Measurements from ENCODE around the gene UBE3A.

DNA sequence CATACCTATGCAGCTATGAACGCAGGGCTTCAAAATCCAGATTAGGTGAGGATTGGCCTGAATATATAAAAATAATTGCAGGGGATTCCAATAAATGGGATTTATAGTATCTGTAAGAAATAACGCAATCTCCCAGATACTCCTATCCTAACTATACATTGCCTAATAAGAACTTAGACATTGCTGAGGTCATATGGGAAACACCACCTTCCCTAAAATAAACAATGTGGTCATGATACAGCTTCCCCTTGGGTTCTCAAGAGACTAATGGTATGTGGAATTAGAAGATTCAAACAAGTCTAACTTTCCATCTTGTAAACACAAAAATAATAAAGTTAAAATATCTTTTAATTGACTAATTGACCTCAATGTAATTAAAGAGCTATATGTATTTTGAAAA, 28.2 kb downstream of the UBE3A start:
- TF ChIP-seq CBX8 (IDR thresholded peaks at IDR 0.05) (no peak), ESRRA (IDR thresholded peaks at IDR 0.05; ENCODE audit: borderline replicate concordance, low read length) (no peak), POLR2A (IDR thresholded peaks at IDR 0.05; ENCODE audit: low read length) (no peak), MYC (IDR thresholded peaks at IDR 0.05; ENCODE audit: borderline replicate concordance, low read length) (no peak), HOXA7 (CRISPR knock-in tag; IDR thresholded peaks at IDR 0.05) (no peak), PHF8 (IDR thresholded peaks at IDR 0.05; ENCODE audit: borderline replicate concordance, low read depth) (no peak), RCOR1 (IDR thresholded peaks at IDR 0.05; ENCODE audit: low read depth, low read length) (no peak), MAZ (IDR thresholded peaks at IDR 0.05; ENCODE audit: borderline replicate concordance, low read depth, low read length) (no peak)
- TF ChIP-seq, protein P1, sequence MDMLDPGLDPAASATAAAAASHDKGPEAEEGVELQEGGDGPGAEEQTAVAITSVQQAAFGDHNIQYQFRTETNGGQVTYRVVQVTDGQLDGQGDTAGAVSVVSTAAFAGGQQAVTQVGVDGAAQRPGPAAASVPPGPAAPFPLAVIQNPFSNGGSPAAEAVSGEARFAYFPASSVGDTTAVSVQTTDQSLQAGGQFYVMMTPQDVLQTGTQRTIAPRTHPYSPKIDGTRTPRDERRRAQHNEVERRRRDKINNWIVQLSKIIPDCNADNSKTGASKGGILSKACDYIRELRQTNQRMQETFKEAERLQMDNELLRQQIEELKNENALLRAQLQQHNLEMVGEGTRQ (IDR thresholded peaks at IDR 0.05): no peak
- TF ChIP-seq, protein P2, sequence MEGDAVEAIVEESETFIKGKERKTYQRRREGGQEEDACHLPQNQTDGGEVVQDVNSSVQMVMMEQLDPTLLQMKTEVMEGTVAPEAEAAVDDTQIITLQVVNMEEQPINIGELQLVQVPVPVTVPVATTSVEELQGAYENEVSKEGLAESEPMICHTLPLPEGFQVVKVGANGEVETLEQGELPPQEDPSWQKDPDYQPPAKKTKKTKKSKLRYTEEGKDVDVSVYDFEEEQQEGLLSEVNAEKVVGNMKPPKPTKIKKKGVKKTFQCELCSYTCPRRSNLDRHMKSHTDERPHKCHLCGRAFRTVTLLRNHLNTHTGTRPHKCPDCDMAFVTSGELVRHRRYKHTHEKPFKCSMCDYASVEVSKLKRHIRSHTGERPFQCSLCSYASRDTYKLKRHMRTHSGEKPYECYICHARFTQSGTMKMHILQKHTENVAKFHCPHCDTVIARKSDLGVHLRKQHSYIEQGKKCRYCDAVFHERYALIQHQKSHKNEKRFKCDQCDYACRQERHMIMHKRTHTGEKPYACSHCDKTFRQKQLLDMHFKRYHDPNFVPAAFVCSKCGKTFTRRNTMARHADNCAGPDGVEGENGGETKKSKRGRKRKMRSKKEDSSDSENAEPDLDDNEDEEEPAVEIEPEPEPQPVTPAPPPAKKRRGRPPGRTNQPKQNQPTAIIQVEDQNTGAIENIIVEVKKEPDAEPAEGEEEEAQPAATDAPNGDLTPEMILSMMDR (IDR thresholded peaks at IDR 0.05): no peak
- TF ChIP-seq, protein P3, sequence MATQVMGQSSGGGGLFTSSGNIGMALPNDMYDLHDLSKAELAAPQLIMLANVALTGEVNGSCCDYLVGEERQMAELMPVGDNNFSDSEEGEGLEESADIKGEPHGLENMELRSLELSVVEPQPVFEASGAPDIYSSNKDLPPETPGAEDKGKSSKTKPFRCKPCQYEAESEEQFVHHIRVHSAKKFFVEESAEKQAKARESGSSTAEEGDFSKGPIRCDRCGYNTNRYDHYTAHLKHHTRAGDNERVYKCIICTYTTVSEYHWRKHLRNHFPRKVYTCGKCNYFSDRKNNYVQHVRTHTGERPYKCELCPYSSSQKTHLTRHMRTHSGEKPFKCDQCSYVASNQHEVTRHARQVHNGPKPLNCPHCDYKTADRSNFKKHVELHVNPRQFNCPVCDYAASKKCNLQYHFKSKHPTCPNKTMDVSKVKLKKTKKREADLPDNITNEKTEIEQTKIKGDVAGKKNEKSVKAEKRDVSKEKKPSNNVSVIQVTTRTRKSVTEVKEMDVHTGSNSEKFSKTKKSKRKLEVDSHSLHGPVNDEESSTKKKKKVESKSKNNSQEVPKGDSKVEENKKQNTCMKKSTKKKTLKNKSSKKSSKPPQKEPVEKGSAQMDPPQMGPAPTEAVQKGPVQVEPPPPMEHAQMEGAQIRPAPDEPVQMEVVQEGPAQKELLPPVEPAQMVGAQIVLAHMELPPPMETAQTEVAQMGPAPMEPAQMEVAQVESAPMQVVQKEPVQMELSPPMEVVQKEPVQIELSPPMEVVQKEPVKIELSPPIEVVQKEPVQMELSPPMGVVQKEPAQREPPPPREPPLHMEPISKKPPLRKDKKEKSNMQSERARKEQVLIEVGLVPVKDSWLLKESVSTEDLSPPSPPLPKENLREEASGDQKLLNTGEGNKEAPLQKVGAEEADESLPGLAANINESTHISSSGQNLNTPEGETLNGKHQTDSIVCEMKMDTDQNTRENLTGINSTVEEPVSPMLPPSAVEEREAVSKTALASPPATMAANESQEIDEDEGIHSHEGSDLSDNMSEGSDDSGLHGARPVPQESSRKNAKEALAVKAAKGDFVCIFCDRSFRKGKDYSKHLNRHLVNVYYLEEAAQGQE (IDR thresholded peaks at IDR 0.05): no peak
